Transverse colon (tissue), 4 donors: ENCODE results near the gene DNLZ.

Source experiments
- CTCF ChIP-seq, 5 experiments: fragments of 200-600 bp in 3 of 5; fragments of 450-650 bp in 2 of 5; sonication (generic) in 3 of 5; IDR thresholded peaks; 1 replicate in 2 of 5; 2 replicates in 3 of 5; pipeline ENCODE4 v1.5.1; 2016 to 2017; ENCODE audit warnings: antibody characterized with exemption in 5 of 5, inconsistent platforms in 3 of 5, mild to moderate bottlenecking in 2 of 5, moderate library complexity in 1 of 5
- EP300 ChIP-seq: sonication (generic); formaldehyde crosslinking; IDR thresholded peaks from one replicate; pipeline ENCODE4 v1.6.1; 2017; ENCODE audit warnings: antibody characterized with exemption, low read depth
- POLR2A ChIP-seq: fragments of 450-650 bp; IDR thresholded peaks from one replicate; pipeline ENCODE4 v1.6.1; 2016; ENCODE audit warnings: antibody characterized with exemption, mild to moderate bottlenecking, moderate library complexity
- POLR2AphosphoS5 ChIP-seq, 3 donors: sonication (generic); formaldehyde crosslinking; IDR thresholded peaks; one replicate each; pipeline ENCODE4 v1.6.1; 2016; ENCODE audit warnings: antibody characterized with exemption in 3 of 3

GRCh38 chr9:136403915-136404800 lies 40.6 kb upstream of the DNLZ start:
- TF ChIP-seq EP300 (no peak), POLR2AphosphoS5 (IDR thresholded peaks at IDR 0.05) (no peak), CTCF (IDR thresholded peaks at IDR 0.05) (no peak), POLR2A (no peak)
